IMR-90 (cell line): Measurements from ENCODE around the gene HOXB9. TPM values are rescaled to one million over a fixed set of nuclear protein-coding genes. Genes with fewer than 3 reads are reported as not detected.

Source experiments
- ATAC-seq: fragments of 200-7000 bp; cut with Tn5 transposase; 2 replicates; pipeline ENCODE4 v1.9.1; 2020; ENCODE audit warnings: low read depth, mild to moderate bottlenecking, moderate library complexity
- BruUV-seq: library from RNA; stranded (reverse); fragments of 400-500 nt; replicated peaks from 2 replicates; lab custom pipeline; 2021; lab: Mats Ljungman, UMichigan
- CTCF ChIA-PET: fragments of 300-600 bp; formaldehyde crosslinking; extraction: SDS; loops from one replicate; lab custom pipeline; 2021; ENCODE audit warnings: antibody characterized with exemption; lab: Yijun Ruan, JAX
- POLR2A ChIA-PET: fragments of 300-600 bp; sonication (Branson Sonifier 250); formaldehyde crosslinking; loops from one replicate; lab custom pipeline; 2022; ENCODE audit warnings: antibody characterized with exemption; ENCODE audit not compliant: unreplicated experiment; lab: Charles Lee
- DNase-seq: peaks from one replicate; pipeline ENCODE4 v3.0.0; 2013
- H2AFZ ChIP-seq: replicated peaks from 2 replicates; pipeline ENCODE3; 2013; ENCODE audit warnings: low read length, mild to moderate bottlenecking; ENCODE audit not compliant: poor library complexity
- H2AK5ac ChIP-seq: 2 replicates; pipeline ENCODE4 v1.6.1; 2013; ENCODE audit warnings: low read depth, low read length, inconsistent platforms
- H2AK9ac ChIP-seq: replicated peaks from 2 replicates; pipeline ENCODE3; 2013; ENCODE audit warnings: mild to moderate bottlenecking, low read depth, low read length, moderate library complexity; ENCODE audit not compliant: poor library complexity
- H2BK120ac ChIP-seq: 2 replicates; pipeline ENCODE4 v1.6.1; 2013; ENCODE audit warnings: low read depth, low read length, inconsistent platforms
- H2BK15ac ChIP-seq: 3 replicates; pipeline ENCODE4 v1.6.1; 2013; ENCODE audit warnings: low read depth, low read length, inconsistent platforms
- H2BK20ac ChIP-seq: 2 replicates; pipeline ENCODE4 v1.6.1; 2013; ENCODE audit warnings: low read depth, mild to moderate bottlenecking, inconsistent platforms, low read length, moderate library complexity
- H2BK5ac ChIP-seq: 2 replicates; pipeline ENCODE4 v1.6.1; 2013; ENCODE audit warnings: mild to moderate bottlenecking, low read depth, low read length, inconsistent platforms; ENCODE audit not compliant: poor library complexity, severe bottlenecking
- H3K14ac ChIP-seq: replicated peaks from 2 replicates; pipeline ENCODE4 v1.6.1; 2013; ENCODE audit warnings: low read depth, low read length, inconsistent platforms
- H3K18ac ChIP-seq: 2 replicates; pipeline ENCODE4 v1.6.1; 2013; ENCODE audit warnings: low read depth, low read length, control low read depth
- H3K23ac ChIP-seq: 2 replicates; pipeline ENCODE4 v1.6.1; 2013; ENCODE audit warnings: low read depth, low read length, inconsistent platforms
- H3K27ac ChIP-seq: 2 replicates; pipeline ENCODE4 v1.5.1; 2013; ENCODE audit warnings: mild to moderate bottlenecking, control low read depth, low read length; ENCODE audit not compliant: insufficient read depth
- H3K27me3 ChIP-seq: 2 replicates; pipeline ENCODE4 v1.6.1; 2013; ENCODE audit warnings: low read length; ENCODE audit not compliant: control insufficient read depth, insufficient read depth
- H3K36me3 ChIP-seq: 2 replicates; pipeline ENCODE4 v1.6.1; 2013; ENCODE audit warnings: low read length, mixed read lengths; ENCODE audit not compliant: control insufficient read depth, insufficient read depth
- H3K4ac ChIP-seq: 2 replicates; pipeline ENCODE4 v1.6.1; 2013; ENCODE audit warnings: low read depth, low read length, inconsistent platforms
- H3K4me1 ChIP-seq: 2 replicates; pipeline ENCODE4 v1.6.1; 2013; ENCODE audit warnings: low read length, mixed read lengths; ENCODE audit not compliant: control insufficient read depth, insufficient read depth
- H3K4me2 ChIP-seq: 2 replicates; pipeline ENCODE4 v1.6.1; 2013; ENCODE audit warnings: low read depth, mild to moderate bottlenecking, control low read depth, low read length, moderate library complexity
- H3K4me3 ChIP-seq: 2 replicates; pipeline ENCODE4 v1.5.1; 2013; ENCODE audit warnings: low read depth, mild to moderate bottlenecking, control low read depth, low read length, moderate library complexity; ENCODE audit not compliant: insufficient read depth
- H3K56ac ChIP-seq: 2 replicates; pipeline ENCODE4 v1.6.1; 2013; ENCODE audit warnings: low read length, inconsistent platforms; ENCODE audit not compliant: insufficient read depth; ENCODE audit errors: extremely low read depth
- H3K79me1 ChIP-seq, 2 experiments: 2 replicates each; pipeline ENCODE4 v1.6.1; 2013; ENCODE audit warnings: low read length in 2 of 2, inconsistent platforms in 1 of 2, low read depth in 1 of 2
- H3K9ac ChIP-seq: 2 replicates; pipeline ENCODE4 v1.6.1; 2013; ENCODE audit warnings: low read depth, low read length, control low read depth
- H3K9me1 ChIP-seq: 2 replicates; pipeline ENCODE4 v1.6.1; 2013; ENCODE audit warnings: low read length, inconsistent platforms; ENCODE audit not compliant: insufficient read depth
- H3K9me3 ChIP-seq: 2 replicates; pipeline ENCODE4 v1.6.1; 2013; ENCODE audit warnings: low read length; ENCODE audit not compliant: control insufficient read depth, insufficient read depth
- H4K20me1 ChIP-seq: 2 replicates; pipeline ENCODE4 v1.6.1; 2013; ENCODE audit warnings: low read length, inconsistent platforms; ENCODE audit not compliant: insufficient read depth
- H4K5ac ChIP-seq: 2 replicates; pipeline ENCODE4 v1.6.1; 2013; ENCODE audit warnings: mild to moderate bottlenecking, low read depth, low read length, control low read depth
- H4K8ac ChIP-seq, 2 experiments: 2 replicates each; pipeline ENCODE4 v1.6.1; 2013; ENCODE audit warnings: low read depth in 2 of 2, low read length in 2 of 2, control low read depth in 1 of 2, inconsistent platforms in 1 of 2
- H4K91ac ChIP-seq: 2 replicates; pipeline ENCODE4 v1.6.1; 2013; ENCODE audit warnings: low read depth, low read length, inconsistent platforms; ENCODE audit not compliant: insufficient read depth
- BHLHE40 ChIP-seq: fragments of 150-350 bp; IDR thresholded peaks from 2 replicates; pipeline ENCODE4 v1.6.1; 2016; ENCODE audit warnings: mild to moderate bottlenecking, low read depth, low read length
- CEBPB ChIP-seq: IDR thresholded peaks from 2 replicates; pipeline ENCODE4 v1.6.1; 2012; ENCODE audit warnings: low read depth, low read length, improper control_type of control experiment
- CHD1 ChIP-seq: IDR thresholded peaks from 2 replicates; pipeline ENCODE4 v1.6.1; 2012; ENCODE audit warnings: low read depth, low read length, improper control_type of control experiment
- CTCF ChIP-seq: conservative IDR thresholded peaks from 2 replicates; pipeline ENCODE4 v1.5.1; 2012; ENCODE audit warnings: mild to moderate bottlenecking, low read depth, low read length, improper control_type of control experiment
- FOS ChIP-seq: fragments of 150-350 bp; IDR thresholded peaks from 2 replicates; pipeline ENCODE4 v1.6.1; 2016; ENCODE audit warnings: low read depth, low read length
- MAFK ChIP-seq: IDR thresholded peaks from 2 replicates; pipeline ENCODE4 v1.6.1; 2012; ENCODE audit warnings: low read depth, low read length, improper control_type of control experiment
- MAZ ChIP-seq: IDR thresholded peaks from 2 replicates; pipeline ENCODE4 v1.6.1; 2012; ENCODE audit warnings: low read depth, mild to moderate bottlenecking, low read length, improper control_type of control experiment, moderate library complexity, borderline replicate concordance
- MXI1 ChIP-seq: IDR thresholded peaks from 2 replicates; pipeline ENCODE4 v1.6.1; 2012; ENCODE audit warnings: low read depth, mild to moderate bottlenecking, low read length, moderate library complexity, borderline replicate concordance
- NFE2L2 ChIP-seq: fragments of 150-350 bp; IDR thresholded peaks from 2 replicates; pipeline ENCODE4 v1.6.1; 2016; ENCODE audit warnings: low read depth, mild to moderate bottlenecking, low read length
- POLR2A ChIP-seq: IDR thresholded peaks from 2 replicates; pipeline ENCODE4 v1.6.1; 2012; ENCODE audit warnings: mild to moderate bottlenecking, low read depth, low read length
- RAD21 ChIP-seq: IDR thresholded peaks from 2 replicates; pipeline ENCODE4 v1.6.1; 2012; ENCODE audit warnings: low read length, improper control_type of control experiment
- RCOR1 ChIP-seq: IDR thresholded peaks from 2 replicates; pipeline ENCODE4 v1.6.1; 2012; ENCODE audit warnings: mild to moderate bottlenecking, low read length, improper control_type of control experiment; ENCODE audit not compliant: insufficient replicate concordance
- RFX5 ChIP-seq: IDR thresholded peaks from 2 replicates; pipeline ENCODE4 v1.8.0; 2012; ENCODE audit warnings: low read depth, mild to moderate bottlenecking, low read length, moderate library complexity
- SMC3 ChIP-seq: fragments of 150-350 bp; IDR thresholded peaks from 2 replicates; pipeline ENCODE4 v1.6.1; 2016; ENCODE audit warnings: low read depth, mild to moderate bottlenecking, antibody characterized with exemption, low read length, moderate library complexity
- USF2 ChIP-seq: fragments of 150-350 bp; IDR thresholded peaks from 2 replicates; pipeline ENCODE4 v1.6.1; 2017; ENCODE audit warnings: mild to moderate bottlenecking, antibody characterized with exemption, low read length, low read depth
- WGBS, 2 experiments: methylation state at CpG; one replicate each; pipeline versions ENCODE4 v1.1.5 to v1.1.7; 2013; ENCODE audit warnings: missing lambda C conversion rate in 2 of 2; ENCODE audit not compliant: insufficient read length in 1 of 2; ENCODE audit errors: extremely low coverage in 2 of 2; 5-methylcytosine and 5-hydroxymethylcytosine counted together
- dilution Hi-C: fragments of 300-500 bp; cut with HindIII; formaldehyde crosslinking; loops from one replicate; pipeline ENCODE4 v1.14.3; 2018; ENCODE audit warnings: low sequenced_read_pairs; ENCODE audit not compliant: unreplicated experiment
- in situ Hi-C: fragments of 300-500 bp; cut with MboI; formaldehyde crosslinking; loops from 3 replicates; pipeline ENCODE4 v1.14.3; 2019; ENCODE audit warnings: low sequenced_read_pairs, inconsistent platforms, mixed read lengths
- intact Hi-C: fragments of 100-400 bp; cut with micrococcal nuclease; formaldehyde crosslinking; loops from 2 replicates; pipeline ENCODE4 v1.10.0; 2022
- polyA plus RNA-seq, 3 experiments: library from polyadenylated mRNA; depleted of rRNA; stranded (reverse); fragments of >200 nt; gene quantifications; 2 replicates each; pipeline ENCODE4 v1.2.3, GENCODE V29; 2012; ENCODE audit warnings: low replicate concordance in 1 of 3
- total RNA-seq: library from RNA; depleted of rRNA; stranded (reverse); fragments of >200 nt; gene quantifications from 2 replicates; pipeline ENCODE4 v1.2.3, GENCODE V29; 2012

HOXB9 gene
- total and polyA plus RNA-seq, 2 of the 4 experiments (the other 2 are of a cell fraction): 0.05 TPM; not detected in 1

GRCh38 chr17:48587276-48588073, 38.7 kb downstream of the HOXB9 start:
- Histone ChIP-seq H2AK5ac (peak overlapping the region; percentile 95), H2BK120ac (peak overlapping the region; percentile 97), H3K4me1 (peaks cover 12% of the 10 kb centered on the region), H3K18ac (peak overlapping the region; percentile 96), H3K79me1 (no peaks in the 10 kb centered on the region), H2BK20ac (peak overlapping the region; percentile 84), H2BK15ac (peak overlapping the region; percentile 95; the same call in 2 of the 3 replicates), H2AFZ (no peak overlapping the region), H2BK5ac (peak overlapping the region; percentile 99), H3K9me3 (no peaks in the 10 kb centered on the region), H2AK9ac (peak overlapping the region; percentile 94), H4K91ac (peak overlapping the region; percentile 99), H3K14ac (peak overlapping the region; percentile 99), H3K56ac (peak overlapping the region; percentile 100), H3K9me1 (no peaks in the 10 kb centered on the region; the same call in 1 of the 2 replicates), H3K27ac (peak overlapping the region; percentile 99), H3K9ac (peak overlapping the region; percentile 100), H3K4ac (peak overlapping the region; percentile 99), H3K4me2 (peak overlapping the region; percentile 98), H3K27me3 (no peaks in the 10 kb centered on the region), H3K23ac (peak overlapping the region; percentile 100), H4K8ac (peak overlapping the region; percentile 96 to 99), H4K5ac (peak overlapping the region; percentile 92), H3K36me3 (peaks cover 16% of the 10 kb centered on the region; the same call in 1 of the 2 replicates), H3K4me3 (peak overlapping the region; percentile 91), H4K20me1 (no peaks in the 10 kb centered on the region; the same call in 1 of the 2 replicates)
- BruUV-seq: no TSS peak
- ChIA-PET CTCF (interaction anchor here (0.6 to 2.6 kb wide), 4 partner anchors 25 to 236 kb away, joined by 3 to 15 read pairs (median 6); no protein-coding TSS in a partner anchor), POLR2A (interaction anchor here (0.6 to 1.6 kb wide), 18 partner anchors 11 to 750 kb away, joined by 3 to 14 read pairs (median 4); partner anchors contain the start of gene HOXB9)
- ATAC-seq (peak; percentile 0; the same call in 1 of the 2 replicates), DNase-seq (peak; percentile 82)
- TF ChIP-seq POLR2A: no peak
- TF ChIP-seq USF2: no peak
- no peak for TF ChIP-seq CEBPB
- no peak for TF ChIP-seq RCOR1
- TF ChIP-seq BHLHE40: no peak
- no peak for TF ChIP-seq RFX5
- TF ChIP-seq NFE2L2: no peak
- no peak for TF ChIP-seq MAFK
- TF ChIP-seq CHD1: no peak
- TF ChIP-seq FOS: no peak
- no peak for TF ChIP-seq CTCF
- no peak for TF ChIP-seq MAZ
- TF ChIP-seq RAD21: no peak
- TF ChIP-seq SMC3: no peak
- no peak for TF ChIP-seq MXI1
- intact Hi-C loops: no loop called here
- dilution Hi-C loops: no loop called here
- in situ Hi-C loops: no loop called here
- 0% methylated on average over 2 of the region's 5 CpGs; no CpG with 5 or more reads in 1 of the 2 experiments for WGBS, 2 experiments
